Peyer's patch (tissue), 4 donors: ENCODE data around the gene ZNF835.

Experiments
- POLR2A ChIP-seq, 2 donors: fragments of 450-650 bp; IDR thresholded peaks; one replicate each; pipeline ENCODE4 v1.5.1; 2017; ENCODE audit warnings: antibody characterized with exemption in 2 of 2, mild to moderate bottlenecking in 2 of 2, moderate library complexity in 2 of 2
- TF ChIP-seq, protein P1 (sequence below), 6 experiments: fragments of 450-650 bp in 4 of 6; fragments of 200-600 bp in 2 of 6; sonication (generic) in 1 of 6; IDR thresholded peaks; one replicate each; pipeline ENCODE4 v1.5.1; 2017 to 2019; ENCODE audit warnings: antibody characterized with exemption in 6 of 6, mild to moderate bottlenecking in 3 of 6, moderate library complexity in 1 of 6

DNA sequence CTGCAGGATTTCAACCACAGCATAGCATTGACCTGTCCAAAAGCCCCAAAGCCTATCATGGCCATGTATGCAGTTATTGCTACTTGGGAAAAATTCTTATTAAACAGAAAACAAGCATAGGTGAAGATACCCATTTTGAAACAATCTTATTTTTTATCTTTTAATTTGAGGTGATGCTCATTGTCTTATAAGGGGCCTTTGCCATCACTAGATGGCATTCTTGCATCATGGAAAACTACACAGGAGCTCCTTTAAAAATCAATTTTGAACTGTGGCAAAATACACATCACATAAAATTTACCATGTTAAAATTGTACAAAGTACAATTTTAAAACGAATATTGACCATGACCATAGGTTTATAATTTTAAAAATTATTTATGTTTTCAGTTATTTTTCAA is 38.9 kb upstream of the ZNF835 start:
- TF ChIP-seq, protein P1, sequence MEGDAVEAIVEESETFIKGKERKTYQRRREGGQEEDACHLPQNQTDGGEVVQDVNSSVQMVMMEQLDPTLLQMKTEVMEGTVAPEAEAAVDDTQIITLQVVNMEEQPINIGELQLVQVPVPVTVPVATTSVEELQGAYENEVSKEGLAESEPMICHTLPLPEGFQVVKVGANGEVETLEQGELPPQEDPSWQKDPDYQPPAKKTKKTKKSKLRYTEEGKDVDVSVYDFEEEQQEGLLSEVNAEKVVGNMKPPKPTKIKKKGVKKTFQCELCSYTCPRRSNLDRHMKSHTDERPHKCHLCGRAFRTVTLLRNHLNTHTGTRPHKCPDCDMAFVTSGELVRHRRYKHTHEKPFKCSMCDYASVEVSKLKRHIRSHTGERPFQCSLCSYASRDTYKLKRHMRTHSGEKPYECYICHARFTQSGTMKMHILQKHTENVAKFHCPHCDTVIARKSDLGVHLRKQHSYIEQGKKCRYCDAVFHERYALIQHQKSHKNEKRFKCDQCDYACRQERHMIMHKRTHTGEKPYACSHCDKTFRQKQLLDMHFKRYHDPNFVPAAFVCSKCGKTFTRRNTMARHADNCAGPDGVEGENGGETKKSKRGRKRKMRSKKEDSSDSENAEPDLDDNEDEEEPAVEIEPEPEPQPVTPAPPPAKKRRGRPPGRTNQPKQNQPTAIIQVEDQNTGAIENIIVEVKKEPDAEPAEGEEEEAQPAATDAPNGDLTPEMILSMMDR (IDR thresholded peaks at IDR 0.05) = no peak
- no peak for TF ChIP-seq POLR2A (IDR thresholded peaks at IDR 0.05)
